ENCODE data around the gene TREM2.

TREM2 gene

DNA sequence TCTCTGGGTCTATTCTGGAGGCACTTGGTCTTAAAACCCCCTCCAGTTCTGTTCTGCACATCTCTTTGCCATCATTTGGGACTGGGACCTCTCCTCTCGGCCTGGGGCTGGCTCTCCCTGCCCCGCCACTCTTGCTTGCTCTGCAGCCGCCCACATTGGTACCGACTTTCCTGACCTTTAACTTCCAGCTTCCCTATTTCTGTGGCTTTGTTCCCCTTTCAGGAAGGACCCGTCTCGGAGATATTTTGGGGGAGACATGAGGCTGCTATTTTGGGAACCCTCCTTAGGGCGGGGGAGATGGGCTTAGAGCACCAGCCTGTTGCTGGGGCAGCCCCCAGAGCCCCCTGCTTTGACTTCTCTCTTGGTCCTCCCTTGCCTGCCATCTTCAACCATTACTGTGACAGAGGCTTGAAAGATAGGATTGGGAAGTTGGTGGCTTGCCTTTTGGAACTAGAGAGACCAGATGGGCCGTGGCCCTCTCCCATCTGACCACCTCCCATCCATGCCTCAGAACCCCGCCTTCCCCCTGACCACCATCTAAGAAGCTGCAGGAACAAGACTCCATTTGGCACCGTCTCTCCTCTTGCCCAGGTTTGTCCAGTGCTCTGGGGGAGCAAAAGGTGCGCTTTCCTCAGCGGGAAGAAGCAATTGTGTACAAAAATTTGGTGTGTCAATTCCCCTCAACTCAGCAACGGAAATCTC is 914 bp downstream of the TREM2 start:
- no peaks in the 10 kb centered on the region for H3K36me3 ChIP-seq (ENCODE audit: insufficient read depth, low read length)

DNA sequence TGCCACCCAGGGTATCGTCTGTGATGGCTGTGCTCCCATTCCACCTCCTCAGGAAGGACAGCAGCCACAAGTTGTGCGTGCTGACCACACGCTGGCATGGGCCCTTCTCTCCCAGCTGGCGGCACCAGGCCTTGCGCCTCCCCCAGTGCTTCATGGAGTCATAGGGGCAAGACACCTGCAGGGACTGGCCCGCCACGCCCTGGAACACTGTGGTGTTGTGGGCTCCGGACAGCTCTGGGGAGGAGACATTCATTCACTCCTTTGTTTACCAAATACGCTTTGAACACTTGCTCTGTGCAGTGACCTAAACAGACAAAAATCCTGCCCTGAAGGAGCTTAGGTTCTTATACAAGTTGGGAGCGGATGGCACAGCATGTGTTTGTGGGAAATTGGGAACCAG is 1.5 kb downstream of the TREM2 start:
- Histone ChIP-seq H3K4me3 (no peak overlapping the region), H3K36me3 (ENCODE audit: insufficient read depth, low read length) (no peaks in the 10 kb centered on the region), H3K27ac (no peak overlapping the region), H3K9me3 (ENCODE audit: low read depth, low read length) (no peaks in the 10 kb centered on the region), H3K9ac (ENCODE audit: insufficient read length) (no peak overlapping the region)
- TF ChIP-seq EZH2 (IDR thresholded peaks at IDR 0.05) (no peak), FOXP2 (optimal IDR thresholded peaks at IDR 0.05; ENCODE audit: control extremely low read depth, extremely low read length, insufficient read depth) (no peak), POLR2AphosphoS5 (IDR thresholded peaks at IDR 0.05; ENCODE audit: borderline replicate concordance, low read depth, low read length) (no peak)
- no peak for DNase-seq (ENCODE audit: low read depth, low spot score)

More for the DNA sequence above, 914 bp downstream of the TREM2 start:
- no peak for DNase-seq (ENCODE audit: low read depth, low spot score)
- no peak for TF ChIP-seq EZH2 (IDR thresholded peaks at IDR 0.05)
- Histone ChIP-seq H3K27ac (no peak overlapping the region), H3K4me3 (no peak overlapping the region), H3K9me3 (ENCODE audit: low read depth, low read length) (no peaks in the 10 kb centered on the region), H3K9ac (ENCODE audit: insufficient read length) (no peak overlapping the region)

DNA sequence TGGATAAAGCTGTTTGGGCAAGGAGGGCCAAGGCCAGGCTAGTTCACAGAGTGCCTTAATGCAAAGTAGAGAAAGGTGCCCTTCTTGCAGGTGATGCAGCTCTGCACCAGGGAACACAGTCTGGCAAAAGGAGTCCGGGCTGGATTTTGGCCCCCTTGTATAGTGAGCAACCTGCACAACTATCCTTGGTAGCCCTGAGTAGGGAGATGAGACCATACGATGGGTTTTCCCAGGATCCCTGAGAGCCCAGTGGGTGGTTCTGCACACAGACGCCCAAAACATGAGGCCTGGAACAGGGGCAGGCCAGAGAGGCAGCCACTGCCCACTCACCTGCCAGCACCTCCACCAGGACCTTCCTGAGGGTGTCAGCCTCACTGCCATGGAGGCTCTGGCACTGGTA is 2.0 kb downstream of the TREM2 start:
- no peaks in the 10 kb centered on the region for H3K9me3 ChIP-seq (ENCODE audit: low read depth, low read length)
- H3K4me3 ChIP-seq = no peak overlapping the region
- DNase-seq (ENCODE audit: low read depth, low spot score) = no peak
- no peaks in the 10 kb centered on the region for H3K36me3 ChIP-seq (ENCODE audit: insufficient read depth, low read length)
- H3K27ac ChIP-seq = no peak overlapping the region
- TF ChIP-seq FOXP2 (optimal IDR thresholded peaks at IDR 0.05; ENCODE audit: control extremely low read depth, extremely low read length, insufficient read depth) (no peak), EZH2 (IDR thresholded peaks at IDR 0.05) (no peak), POLR2AphosphoS5 (IDR thresholded peaks at IDR 0.05; ENCODE audit: borderline replicate concordance, low read depth, low read length) (no peak)
- H3K9ac ChIP-seq (ENCODE audit: insufficient read length) = no peak overlapping the region

DNA sequence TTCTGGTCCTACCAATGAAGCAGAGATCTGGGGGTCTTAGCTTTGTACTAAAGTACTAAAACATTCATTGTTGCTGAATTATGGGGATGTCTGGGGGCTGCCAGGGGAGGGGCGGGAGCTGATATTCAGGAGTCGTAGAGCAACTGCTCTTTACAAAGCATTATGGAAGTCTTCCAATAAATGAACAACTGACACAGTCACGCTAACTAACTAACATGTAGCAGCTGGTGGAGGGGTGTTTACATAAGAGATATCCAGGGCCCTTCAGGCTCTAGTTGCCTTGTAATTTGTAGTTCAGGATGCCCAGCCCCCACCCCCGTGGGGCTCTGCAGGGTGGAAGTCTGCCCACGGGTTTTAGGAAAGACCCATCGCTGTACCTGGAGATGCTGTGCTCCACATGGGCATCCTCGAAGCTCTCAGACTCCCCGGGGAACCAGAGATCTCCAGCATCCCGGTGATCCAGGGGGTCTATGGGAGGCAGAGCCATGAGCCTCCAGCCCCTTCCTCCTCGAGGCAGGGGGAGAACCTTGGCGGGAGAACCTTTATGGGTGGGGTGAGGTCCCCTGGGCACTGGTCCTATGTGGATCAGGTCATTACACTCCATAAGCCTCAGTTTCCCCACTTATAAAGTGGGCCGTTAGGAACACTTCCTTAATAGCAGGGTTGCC is 3.4 kb downstream of the TREM2 start:
- Histone ChIP-seq H3K9ac (ENCODE audit: insufficient read length) (no peak overlapping the region), H3K4me3 (no peak overlapping the region), H3K9me3 (ENCODE audit: low read depth, low read length) (no peaks in the 10 kb centered on the region), H3K36me3 (ENCODE audit: insufficient read depth, low read length) (no peaks in the 10 kb centered on the region), H3K27ac (no peak overlapping the region)
- TF ChIP-seq FOXP2 (optimal IDR thresholded peaks at IDR 0.05; ENCODE audit: control extremely low read depth, extremely low read length, insufficient read depth) (no peak), POLR2AphosphoS5 (IDR thresholded peaks at IDR 0.05; ENCODE audit: borderline replicate concordance, low read depth, low read length) (no peak), EZH2 (IDR thresholded peaks at IDR 0.05) (no peak)
- no peak for DNase-seq (ENCODE audit: low read depth, low spot score)

DNA sequence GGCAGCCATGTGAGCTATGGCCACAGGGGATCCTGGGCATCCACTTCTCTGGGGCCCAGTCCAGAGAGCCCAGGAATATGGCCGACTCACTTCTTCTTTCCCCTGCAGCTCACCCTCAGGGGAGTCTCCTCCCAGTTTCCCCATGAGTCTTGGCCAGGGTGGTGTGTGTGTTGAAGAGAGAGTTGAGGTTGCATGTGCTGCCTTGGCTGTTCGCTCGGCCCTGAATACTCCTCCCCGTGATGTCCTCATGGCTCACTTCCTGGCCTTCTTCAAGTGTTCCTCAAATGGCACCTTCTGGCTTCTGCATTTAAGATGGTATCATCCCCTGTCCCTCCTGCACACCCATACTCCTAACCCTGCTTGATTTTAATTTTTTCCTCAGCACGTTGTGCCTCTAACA is 5.6 kb downstream of the TREM2 start:
- H3K9me3 ChIP-seq (ENCODE audit: low read depth, low read length) = no peaks in the 10 kb centered on the region
- TF ChIP-seq POLR2AphosphoS5 (IDR thresholded peaks at IDR 0.05; ENCODE audit: borderline replicate concordance, low read depth, low read length) (no peak), FOXP2 (optimal IDR thresholded peaks at IDR 0.05; ENCODE audit: control extremely low read depth, extremely low read length, insufficient read depth) (no peak), EZH2 (IDR thresholded peaks at IDR 0.05) (no peak)
- H3K27ac ChIP-seq = no peak overlapping the region
- no peak for DNase-seq (ENCODE audit: low read depth, low spot score)
- H3K4me3 ChIP-seq = no peak overlapping the region
- no peaks in the 10 kb centered on the region for H3K36me3 ChIP-seq (ENCODE audit: insufficient read depth, low read length)
- H3K9ac ChIP-seq (ENCODE audit: insufficient read length) = no peak overlapping the region

DNA sequence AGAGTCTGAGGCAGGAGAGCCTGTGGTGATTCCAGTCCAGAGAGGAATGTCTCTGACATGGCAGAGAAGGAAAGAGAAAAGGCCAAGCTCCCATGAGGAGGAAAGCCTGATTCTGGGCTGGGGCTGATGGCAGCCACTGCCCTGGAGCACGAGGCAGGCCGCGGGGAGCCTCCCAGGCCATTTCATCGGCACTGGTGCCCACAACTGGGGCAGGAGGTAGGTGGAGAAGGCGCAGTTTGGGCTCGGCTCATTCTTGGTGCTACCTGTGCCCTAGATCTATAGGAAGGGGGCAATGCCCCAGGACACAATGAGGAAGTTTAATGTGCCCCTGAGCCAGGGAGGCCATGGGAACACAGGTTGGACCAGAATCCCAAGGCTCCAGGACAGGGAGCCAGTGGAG is 6.1 kb downstream of the TREM2 start:
- H3K9ac ChIP-seq (ENCODE audit: insufficient read length) = no peak overlapping the region
- no peak for DNase-seq (ENCODE audit: low read depth, low spot score)
- H3K9me3 ChIP-seq (ENCODE audit: low read depth, low read length) = no peaks in the 10 kb centered on the region
- no peak overlapping the region for H3K4me3 ChIP-seq
- H3K27ac ChIP-seq = no peak overlapping the region
- no peaks in the 10 kb centered on the region for H3K36me3 ChIP-seq (ENCODE audit: insufficient read depth, low read length)
- TF ChIP-seq FOXP2 (optimal IDR thresholded peaks at IDR 0.05; ENCODE audit: control extremely low read depth, extremely low read length, insufficient read depth) (no peak), POLR2AphosphoS5 (IDR thresholded peaks at IDR 0.05; ENCODE audit: borderline replicate concordance, low read depth, low read length) (no peak), EZH2 (IDR thresholded peaks at IDR 0.05) (no peak)

DNA sequence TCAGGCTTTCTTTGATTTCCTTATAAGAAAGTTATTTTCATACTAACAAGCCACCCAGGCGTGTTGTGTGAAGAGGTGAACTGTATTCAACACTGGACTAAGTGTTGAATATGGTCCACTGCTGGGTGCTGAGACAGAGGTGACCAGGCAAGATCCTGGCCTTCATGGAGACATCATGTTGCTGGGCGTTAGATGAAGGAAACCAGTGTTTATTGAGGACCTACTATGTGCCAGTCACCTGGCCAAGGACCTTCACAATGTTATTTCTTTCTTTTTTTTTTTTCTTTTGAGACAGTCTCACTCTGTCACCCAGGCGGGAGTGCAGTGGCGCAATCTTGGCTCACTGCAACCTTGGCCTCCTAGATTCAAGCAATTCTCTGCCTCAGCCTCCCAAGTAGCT is 6.9 kb downstream of the TREM2 start:
- TF ChIP-seq FOXP2 (optimal IDR thresholded peaks at IDR 0.05; ENCODE audit: control extremely low read depth, extremely low read length, insufficient read depth) = no peak
- TF ChIP-seq EZH2 (IDR thresholded peaks at IDR 0.05) = no peak
- no peak for TF ChIP-seq POLR2AphosphoS5 (IDR thresholded peaks at IDR 0.05; ENCODE audit: borderline replicate concordance, low read depth, low read length)
- H3K4me3 ChIP-seq = no peak overlapping the region

DNA sequence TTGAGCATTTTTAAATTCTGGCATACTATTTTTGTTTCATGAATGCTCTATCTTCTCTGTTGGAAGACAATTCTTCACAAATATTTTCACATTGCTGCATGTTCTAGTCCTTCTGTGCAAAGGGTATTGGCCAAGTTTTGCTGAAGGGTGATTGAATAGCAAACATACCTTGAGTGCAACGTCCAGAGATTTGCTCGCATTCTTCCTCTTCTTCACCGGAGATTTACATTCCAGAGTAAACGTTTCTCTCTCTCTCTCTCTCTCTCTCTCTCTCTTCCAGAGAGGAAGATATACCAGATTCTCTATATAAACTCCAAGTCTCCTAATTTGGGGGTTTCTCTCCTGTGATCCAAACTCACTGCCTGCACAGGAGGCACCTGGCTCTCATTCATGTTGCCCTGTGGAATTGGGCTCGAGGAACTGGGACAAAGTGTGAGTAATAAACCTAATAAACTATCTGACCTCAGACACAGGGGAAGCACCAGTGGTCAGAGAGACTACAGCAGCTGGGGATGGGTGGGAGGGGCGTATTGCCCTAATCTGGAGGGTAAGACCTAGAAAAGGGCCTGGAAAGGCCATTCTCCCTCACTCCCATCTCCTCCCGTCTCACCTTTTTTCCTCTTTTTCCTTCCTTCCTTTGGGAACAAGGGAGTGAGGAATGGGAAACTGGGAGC is 7.6 kb downstream of the TREM2 start:
- Histone ChIP-seq H3K9me3 (ENCODE audit: low read depth, low read length) (no peaks in the 10 kb centered on the region), H3K4me3 (no peak overlapping the region), H3K36me3 (ENCODE audit: insufficient read depth, low read length) (no peaks in the 10 kb centered on the region), H3K27ac (no peak overlapping the region), H3K9ac (ENCODE audit: insufficient read length) (no peak overlapping the region)
- no peak for TF ChIP-seq FOXP2 (optimal IDR thresholded peaks at IDR 0.05; ENCODE audit: control extremely low read depth, extremely low read length, insufficient read depth)
- TF ChIP-seq POLR2AphosphoS5 (IDR thresholded peaks at IDR 0.05; ENCODE audit: borderline replicate concordance, low read depth, low read length) = no peak
- TF ChIP-seq EZH2 (IDR thresholded peaks at IDR 0.05) = no peak
- no peak for DNase-seq (ENCODE audit: low read depth, low spot score)

More for the DNA sequence above, 6.9 kb downstream of the TREM2 start:
- Histone ChIP-seq H3K9ac (ENCODE audit: insufficient read length) (no peak overlapping the region), H3K9me3 (ENCODE audit: low read depth, low read length) (no peaks in the 10 kb centered on the region), H3K36me3 (ENCODE audit: insufficient read depth, low read length) (no peaks in the 10 kb centered on the region), H3K27ac (no peak overlapping the region)
- no peak for DNase-seq (ENCODE audit: low read depth, low spot score)

Measured in SK-N-MC (cell line).